ENCODE results near the gene SMARCE1.

Gene SMARCE1

DNA sequence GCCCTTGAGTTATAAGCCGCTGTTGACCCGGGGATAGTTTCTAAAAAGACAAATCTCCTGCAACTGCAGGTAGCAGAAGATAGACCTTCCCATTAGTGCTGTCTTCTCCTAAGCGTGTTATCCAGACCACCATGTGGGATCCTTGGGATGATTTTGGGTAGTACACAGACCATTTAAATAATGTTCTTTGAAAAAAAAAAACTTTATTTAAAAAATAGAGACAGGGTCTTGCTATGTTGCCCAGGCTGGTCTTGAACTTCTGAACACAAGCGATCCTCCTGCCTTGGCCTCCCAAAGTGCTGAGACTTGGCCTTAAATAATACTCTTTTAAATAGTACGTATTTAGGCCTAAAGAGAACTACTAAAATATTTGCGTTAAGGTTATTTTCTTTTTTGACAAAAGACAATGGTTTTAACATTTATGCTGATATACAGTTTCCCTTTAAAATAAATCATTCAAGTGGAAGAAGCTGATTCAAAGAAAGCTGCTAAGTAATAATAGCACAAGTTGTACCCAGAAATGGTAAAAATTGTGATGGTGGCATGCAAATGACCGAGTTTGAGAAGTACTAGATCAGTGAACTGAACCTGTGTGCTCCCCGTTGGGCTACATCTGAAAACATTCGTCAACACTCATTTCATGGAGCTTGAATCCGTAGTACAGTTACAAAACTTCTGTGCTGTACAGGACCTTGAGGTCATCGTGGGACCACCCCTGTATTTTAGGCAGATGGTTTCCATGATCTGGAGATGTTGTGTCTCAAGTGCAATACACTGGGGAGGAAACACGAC is 24.0 kb downstream of the SMARCE1 start:
- Histone ChIP-seq H3K4me1 (ENCODE audit: insufficient read depth, low read length, severe bottlenecking) (peaks cover 43% of the 10 kb centered on the region), H3K4me3 (ENCODE audit: low read depth, low read length, poor library complexity, severe bottlenecking) (no peak overlapping the region), H3K79me2 (ENCODE audit: insufficient read depth, low read length) (no peaks in the 10 kb centered on the region), H3K9me2 (ENCODE audit: low read depth, low read length) (no peaks in the 10 kb centered on the region), H3K27ac (ENCODE audit: low read depth, low read length, poor library complexity, severe bottlenecking) (peak overlapping the region; percentile 56), H3K4me2 (ENCODE audit: low read length) (no peak overlapping the region; the same call in 1 of the 2 replicates), H3K36me3 (ENCODE audit: insufficient read depth, low read length) (peaks cover 18% of the 10 kb centered on the region), H3F3A (ENCODE audit: insufficient read depth, low read length) (no peaks in the 10 kb centered on the region), H3K27me3 (ENCODE audit: insufficient read depth, low read length) (no peaks in the 10 kb centered on the region), H3K9me3 (ENCODE audit: low read length) (no peaks in the 10 kb centered on the region), H4K20me1 (ENCODE audit: insufficient read depth, low read length) (no peaks in the 10 kb centered on the region), H2AFZ (ENCODE audit: low read length) (no peak overlapping the region), H3K9ac (ENCODE audit: low read length) (no peak overlapping the region)
- TF ChIP-seq EZH2 (IDR thresholded peaks at IDR 0.05; ENCODE audit: borderline replicate concordance, low read length): no peak
- TF ChIP-seq, protein P1, sequence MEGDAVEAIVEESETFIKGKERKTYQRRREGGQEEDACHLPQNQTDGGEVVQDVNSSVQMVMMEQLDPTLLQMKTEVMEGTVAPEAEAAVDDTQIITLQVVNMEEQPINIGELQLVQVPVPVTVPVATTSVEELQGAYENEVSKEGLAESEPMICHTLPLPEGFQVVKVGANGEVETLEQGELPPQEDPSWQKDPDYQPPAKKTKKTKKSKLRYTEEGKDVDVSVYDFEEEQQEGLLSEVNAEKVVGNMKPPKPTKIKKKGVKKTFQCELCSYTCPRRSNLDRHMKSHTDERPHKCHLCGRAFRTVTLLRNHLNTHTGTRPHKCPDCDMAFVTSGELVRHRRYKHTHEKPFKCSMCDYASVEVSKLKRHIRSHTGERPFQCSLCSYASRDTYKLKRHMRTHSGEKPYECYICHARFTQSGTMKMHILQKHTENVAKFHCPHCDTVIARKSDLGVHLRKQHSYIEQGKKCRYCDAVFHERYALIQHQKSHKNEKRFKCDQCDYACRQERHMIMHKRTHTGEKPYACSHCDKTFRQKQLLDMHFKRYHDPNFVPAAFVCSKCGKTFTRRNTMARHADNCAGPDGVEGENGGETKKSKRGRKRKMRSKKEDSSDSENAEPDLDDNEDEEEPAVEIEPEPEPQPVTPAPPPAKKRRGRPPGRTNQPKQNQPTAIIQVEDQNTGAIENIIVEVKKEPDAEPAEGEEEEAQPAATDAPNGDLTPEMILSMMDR (IDR thresholded peaks at IDR 0.05; ENCODE audit: low read length): no peak

DNA sequence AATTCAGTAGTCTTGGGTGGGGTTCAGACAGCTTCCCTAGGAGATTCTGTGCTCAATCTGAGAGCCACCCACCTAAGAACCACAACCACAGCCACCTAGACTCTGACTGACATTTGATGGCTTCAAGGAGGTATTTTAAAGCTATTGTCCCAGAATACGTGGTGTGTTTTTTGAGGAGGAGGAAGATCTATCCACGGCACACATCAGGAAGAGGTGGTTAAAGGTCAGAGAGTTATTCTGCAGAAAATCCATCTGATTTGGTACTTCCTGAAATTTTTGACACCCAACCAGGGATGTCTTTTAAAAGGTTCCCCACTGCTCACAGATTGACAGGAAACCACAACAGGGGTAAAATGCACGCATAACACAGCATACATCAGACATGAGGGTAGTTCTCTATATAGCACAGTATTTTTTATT is 25.1 kb downstream of the SMARCE1 start:
- Histone ChIP-seq H3K27ac (ENCODE audit: low read depth, low read length, poor library complexity, severe bottlenecking) (no peak overlapping the region), H3K79me2 (ENCODE audit: insufficient read depth, low read length) (no peaks in the 10 kb centered on the region), H3K4me3 (ENCODE audit: low read depth, low read length, poor library complexity, severe bottlenecking) (no peak overlapping the region), H3K4me2 (ENCODE audit: low read length) (no peak overlapping the region), H2AFZ (ENCODE audit: low read length) (no peak overlapping the region), H3K9me2 (ENCODE audit: low read depth, low read length) (no peaks in the 10 kb centered on the region), H3K36me3 (ENCODE audit: insufficient read depth, low read length) (peaks cover 7% of the 10 kb centered on the region; the same call in 1 of the 2 replicates), H4K20me1 (ENCODE audit: insufficient read depth, low read length) (no peaks in the 10 kb centered on the region), H3F3A (ENCODE audit: insufficient read depth, low read length) (no peaks in the 10 kb centered on the region), H3K9me3 (ENCODE audit: low read length) (no peaks in the 10 kb centered on the region), H3K4me1 (ENCODE audit: insufficient read depth, low read length, severe bottlenecking) (peaks cover 43% of the 10 kb centered on the region), H3K9ac (ENCODE audit: low read length) (no peak overlapping the region), H3K27me3 (ENCODE audit: insufficient read depth, low read length) (no peaks in the 10 kb centered on the region)
- TF ChIP-seq, protein P1 (IDR thresholded peaks at IDR 0.05; ENCODE audit: low read length): no peak
- TF ChIP-seq EZH2 (IDR thresholded peaks at IDR 0.05; ENCODE audit: borderline replicate concordance, low read length): no peak

DNA sequence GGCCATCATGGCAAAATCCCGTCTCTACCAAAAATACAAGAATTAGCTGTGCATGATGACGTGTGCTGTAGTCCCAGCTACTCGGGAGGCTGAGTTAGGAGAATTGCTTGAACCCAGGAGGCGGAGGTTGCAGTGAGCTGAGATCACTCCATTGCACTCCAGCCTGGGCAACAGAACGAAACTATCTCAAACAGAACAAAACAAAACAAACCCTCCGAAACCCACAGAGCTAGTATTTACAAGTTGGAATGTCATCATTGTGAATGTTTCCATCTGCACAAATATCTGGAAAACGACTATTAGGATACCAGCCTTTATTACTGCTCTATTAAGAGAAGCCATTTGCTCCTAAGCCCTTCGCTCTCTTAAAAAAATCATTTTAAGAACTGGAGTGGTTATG is 26.0 kb downstream of the SMARCE1 start:
- Histone ChIP-seq H3K79me2 (ENCODE audit: insufficient read depth, low read length) (no peaks in the 10 kb centered on the region), H3F3A (ENCODE audit: insufficient read depth, low read length) (no peaks in the 10 kb centered on the region), H3K27me3 (ENCODE audit: insufficient read depth, low read length) (no peaks in the 10 kb centered on the region), H4K20me1 (ENCODE audit: insufficient read depth, low read length) (no peaks in the 10 kb centered on the region), H3K4me1 (ENCODE audit: insufficient read depth, low read length, severe bottlenecking) (peaks cover 43% of the 10 kb centered on the region), H2AFZ (ENCODE audit: low read length) (no peak overlapping the region), H3K4me2 (ENCODE audit: low read length) (no peak overlapping the region), H3K9me3 (ENCODE audit: low read length) (no peaks in the 10 kb centered on the region), H3K36me3 (ENCODE audit: insufficient read depth, low read length) (no peaks in the 10 kb centered on the region), H3K4me3 (ENCODE audit: low read depth, low read length, poor library complexity, severe bottlenecking) (no peak overlapping the region), H3K27ac (ENCODE audit: low read depth, low read length, poor library complexity, severe bottlenecking) (no peak overlapping the region), H3K9me2 (ENCODE audit: low read depth, low read length) (no peaks in the 10 kb centered on the region), H3K9ac (ENCODE audit: low read length) (no peak overlapping the region)
- TF ChIP-seq, protein P1 (IDR thresholded peaks at IDR 0.05; ENCODE audit: low read length): no peak
- TF ChIP-seq EZH2 (IDR thresholded peaks at IDR 0.05; ENCODE audit: borderline replicate concordance, low read length): no peak

Data from OCI-LY1 (cell line).